ENCODE data around the gene OVCH2. TPM values are rescaled to one million over a fixed set of nuclear protein-coding genes. Genes with fewer than 3 reads are reported as not detected.

OVCH2 gene
- total RNA-seq, 6 donors from 2014 or later: 3.0 to 29.3 (median 5.7) TPM

DNA sequence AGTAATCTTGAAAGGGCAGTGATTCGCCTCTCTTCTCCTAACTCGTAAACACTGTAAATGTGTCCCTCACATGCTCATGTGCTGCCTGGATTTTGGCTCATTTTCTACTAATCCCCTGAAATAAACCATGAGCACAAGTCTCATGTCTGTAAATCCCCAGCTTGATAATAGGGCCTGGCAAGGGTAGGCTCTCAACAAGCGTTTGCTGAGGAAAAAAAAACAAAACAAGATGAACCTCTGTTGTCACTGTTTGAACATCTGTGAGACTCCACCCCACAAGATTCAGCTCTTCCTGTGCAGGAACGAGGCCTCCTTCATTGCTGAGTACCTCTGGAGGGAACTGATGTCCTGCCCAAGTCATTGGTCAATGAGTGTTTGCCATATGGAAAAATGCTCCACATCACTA lies 28.5 kb downstream of the OVCH2 start:
- 58 to 63% methylated on average over 4 of the region's 4 CpGs for WGBS, 2 donors
- Histone ChIP-seq H3K27me3 (peaks cover 0 to 13% (median 4%) of the 10 kb centered on the region in 4 donors), H3K4me3 (no peak overlapping the region), H3K9me3 (no peaks in the 10 kb centered on the region), H3K36me3 (no peaks in the 10 kb centered on the region), H3K4me1 (peaks cover 4 to 18% (median 15%) of the 10 kb centered on the region in 4 donors), H3K27ac (no peak overlapping the region)
- ATAC-seq (ENCODE audit: low FRiP score in 2 of 2) (no peak), DNase-seq (no peak)
- TF ChIP-seq CTCF (IDR thresholded peaks at IDR 0.05) (no peak), POLR2AphosphoS5 (IDR thresholded peaks at IDR 0.05) (no peak), POLR2A (IDR thresholded peaks at IDR 0.05) (no peak), EP300 (IDR thresholded peaks at IDR 0.05) (no peak)

DNA sequence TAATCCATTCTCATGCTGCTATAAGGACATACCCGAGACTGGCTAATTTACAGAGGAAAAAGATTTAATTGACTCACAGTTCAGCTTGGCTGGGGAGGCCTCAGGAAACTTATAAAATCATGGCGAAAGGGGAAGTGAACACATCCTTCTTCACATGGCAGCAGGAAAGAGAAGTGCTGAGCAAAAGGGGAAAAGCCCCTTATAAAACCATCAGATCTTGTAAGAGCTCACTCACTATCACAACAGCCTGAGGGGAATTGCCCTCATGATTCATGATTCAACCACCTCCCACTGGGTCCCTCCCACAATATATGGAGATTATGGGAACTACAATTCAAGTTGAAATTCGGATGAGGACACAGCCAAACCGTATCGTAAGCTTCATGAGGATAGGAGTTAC lies 29.2 kb downstream of the OVCH2 start:
- Histone ChIP-seq H3K27ac (no peak overlapping the region), H3K27me3 (peaks cover 0 to 15% (median 4%) of the 10 kb centered on the region in 4 donors), H3K4me3 (no peak overlapping the region), H3K36me3 (no peaks in the 10 kb centered on the region), H3K4me1 (peaks cover 5 to 20% (median 19%) of the 10 kb centered on the region in 4 donors), H3K9me3 (no peaks in the 10 kb centered on the region)
- ATAC-seq (ENCODE audit: low FRiP score in 2 of 2) (no peak), DNase-seq (no peak)
- TF ChIP-seq EP300 (IDR thresholded peaks at IDR 0.05) (no peak), CTCF (IDR thresholded peaks at IDR 0.05) (no peak), POLR2A (IDR thresholded peaks at IDR 0.05) (no peak), POLR2AphosphoS5 (IDR thresholded peaks at IDR 0.05) (no peak)
- WGBS, 2 donors: 67 to 79% methylated on average over 5 of the region's 5 CpGs

- WGBS, 2 donors: 86 to 89% methylated on average over 3 of the region's 3 CpGs
- Histone ChIP-seq H3K27me3 (peaks cover 0 to 15% (median 4%) of the 10 kb centered on the region in 4 donors), H3K4me3 (no peak overlapping the region), H3K9me3 (no peaks in the 10 kb centered on the region), H3K4me1 (peaks cover 5 to 20% (median 19%) of the 10 kb centered on the region in 4 donors), H3K27ac (no peak overlapping the region), H3K36me3 (no peaks in the 10 kb centered on the region)
- no peak for TF ChIP-seq EP300 (IDR thresholded peaks at IDR 0.05)
- TF ChIP-seq POLR2A (IDR thresholded peaks at IDR 0.05): no peak
- no peak for TF ChIP-seq CTCF (IDR thresholded peaks at IDR 0.05)
- TF ChIP-seq POLR2AphosphoS5 (IDR thresholded peaks at IDR 0.05): no peak
- ATAC-seq (ENCODE audit: low FRiP score in 2 of 2): no peak
- DNase-seq: no peak
Measured at GRCh38 chr11:7675631-7676030, 30.6 kb downstream of the OVCH2 start.

- WGBS, 2 donors: 5 to 7% methylated on average over 8 to 55 of the region's 72 CpGs
- peak overlapping the region; percentile 54 to 69 (median 62) for H3K27ac ChIP-seq
- H3K9me3 ChIP-seq: no peaks in the 10 kb centered on the region
- peak overlapping the region; percentile 33 to 63 (median 54) for H3K4me3 ChIP-seq
- H3K4me1 ChIP-seq: peaks cover 5 to 20% (median 19%) of the 10 kb centered on the region in 4 donors
- peak; percentile 60 to 85 for ATAC-seq (ENCODE audit: low FRiP score in 2 of 2)
- no peaks in the 10 kb centered on the region for H3K36me3 ChIP-seq
- peak; percentile 33 to 83 for DNase-seq
- no peak for TF ChIP-seq POLR2AphosphoS5 (IDR thresholded peaks at IDR 0.05)
- no peak for TF ChIP-seq POLR2A (IDR thresholded peaks at IDR 0.05)
- no peak for TF ChIP-seq EP300 (IDR thresholded peaks at IDR 0.05)
- no peak for TF ChIP-seq CTCF (IDR thresholded peaks at IDR 0.05)
- peaks cover 0 to 15% (median 4%) of the 10 kb centered on the region in 4 donors for H3K27me3 ChIP-seq
Measured at GRCh38 chr11:7673724-7674434, 32.4 kb downstream of the OVCH2 start.
